ENCODE measurements around the gene TUBB3.

DNA sequence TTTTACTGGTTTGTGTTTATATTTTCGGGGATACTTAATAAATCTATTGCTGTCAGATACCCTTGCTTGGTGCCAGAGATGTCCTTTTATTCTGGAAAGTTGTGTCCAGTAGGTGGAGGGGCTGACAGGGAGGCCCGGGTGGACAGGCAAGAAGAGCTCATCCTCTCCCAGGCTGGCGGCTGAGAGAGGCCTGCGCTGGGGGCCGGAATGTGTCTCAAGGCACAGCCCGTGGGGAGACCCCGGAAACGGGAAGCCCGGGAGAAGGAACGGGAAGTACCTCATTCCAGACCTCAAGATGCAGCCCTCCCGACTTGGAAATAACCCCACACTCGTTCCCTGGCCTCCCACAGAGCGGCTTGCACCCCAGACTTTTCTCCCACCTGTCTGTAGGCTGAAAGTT is 12.9 kb downstream of the TUBB3 start:
- TF ChIP-seq TEAD4 (CRISPR knock-in tag; IDR thresholded peaks at IDR 0.05), result no peak
- TF ChIP-seq, protein P1, sequence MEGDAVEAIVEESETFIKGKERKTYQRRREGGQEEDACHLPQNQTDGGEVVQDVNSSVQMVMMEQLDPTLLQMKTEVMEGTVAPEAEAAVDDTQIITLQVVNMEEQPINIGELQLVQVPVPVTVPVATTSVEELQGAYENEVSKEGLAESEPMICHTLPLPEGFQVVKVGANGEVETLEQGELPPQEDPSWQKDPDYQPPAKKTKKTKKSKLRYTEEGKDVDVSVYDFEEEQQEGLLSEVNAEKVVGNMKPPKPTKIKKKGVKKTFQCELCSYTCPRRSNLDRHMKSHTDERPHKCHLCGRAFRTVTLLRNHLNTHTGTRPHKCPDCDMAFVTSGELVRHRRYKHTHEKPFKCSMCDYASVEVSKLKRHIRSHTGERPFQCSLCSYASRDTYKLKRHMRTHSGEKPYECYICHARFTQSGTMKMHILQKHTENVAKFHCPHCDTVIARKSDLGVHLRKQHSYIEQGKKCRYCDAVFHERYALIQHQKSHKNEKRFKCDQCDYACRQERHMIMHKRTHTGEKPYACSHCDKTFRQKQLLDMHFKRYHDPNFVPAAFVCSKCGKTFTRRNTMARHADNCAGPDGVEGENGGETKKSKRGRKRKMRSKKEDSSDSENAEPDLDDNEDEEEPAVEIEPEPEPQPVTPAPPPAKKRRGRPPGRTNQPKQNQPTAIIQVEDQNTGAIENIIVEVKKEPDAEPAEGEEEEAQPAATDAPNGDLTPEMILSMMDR (IDR thresholded peaks at IDR 0.05), result no peak
- no peak for TF ChIP-seq TP53 (CRISPR knock-in tag; IDR thresholded peaks at IDR 0.05)
- TF ChIP-seq CREM (CRISPR knock-in tag; IDR thresholded peaks at IDR 0.05), result no peak
- no peak for TF ChIP-seq SP1 (CRISPR knock-in tag; conservative IDR thresholded peaks at IDR 0.05)
- TF ChIP-seq MXD4 (CRISPR knock-in tag; IDR thresholded peaks at IDR 0.05; ENCODE audit: borderline replicate concordance), result no peak
- no peak for TF ChIP-seq FOXP1 (CRISPR knock-in tag; IDR thresholded peaks at IDR 0.05; ENCODE audit: borderline replicate concordance)
- TF ChIP-seq, protein P2, sequence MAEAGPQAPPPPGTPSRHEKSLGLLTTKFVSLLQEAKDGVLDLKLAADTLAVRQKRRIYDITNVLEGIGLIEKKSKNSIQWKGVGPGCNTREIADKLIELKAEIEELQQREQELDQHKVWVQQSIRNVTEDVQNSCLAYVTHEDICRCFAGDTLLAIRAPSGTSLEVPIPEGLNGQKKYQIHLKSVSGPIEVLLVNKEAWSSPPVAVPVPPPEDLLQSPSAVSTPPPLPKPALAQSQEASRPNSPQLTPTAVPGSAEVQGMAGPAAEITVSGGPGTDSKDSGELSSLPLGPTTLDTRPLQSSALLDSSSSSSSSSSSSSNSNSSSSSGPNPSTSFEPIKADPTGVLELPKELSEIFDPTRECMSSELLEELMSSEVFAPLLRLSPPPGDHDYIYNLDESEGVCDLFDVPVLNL (CRISPR knock-in tag; IDR thresholded peaks at IDR 0.05; ENCODE audit: borderline replicate concordance, low read depth), result no peak

All from WTC11 (cell line).